ENCODE data around the gene FMNL3.
"Not testable (repeated sequence)": the region's sequence is repeated elsewhere in the genome, so short reads cannot be mapped to it uniquely, and the experiment has no call there.

FMNL3 gene

GRCh38 chr12:49716553-49716952, 9.3 kb upstream of the FMNL3 start:
- DNase-seq = no peak

- not testable (repeated sequence) for DNase-seq
Observed at GRCh38 chr12:49713952-49714351, 6.7 kb upstream of the FMNL3 start.

- no peak for DNase-seq
Observed at GRCh38 chr12:49708851-49709250, 1.6 kb upstream of the FMNL3 start.

GRCh38 chr12:49707812-49708147, 575 bp upstream of the FMNL3 start:
- no peak for DNase-seq

GRCh38 chr12:49706351-49707127, 666 bp downstream of the FMNL3 start:
- DNase-seq = no peak

- DNase-seq = no peak
Observed at GRCh38 chr12:49705479-49706134, 1.6 kb downstream of the FMNL3 start.

GRCh38 chr12:49703647-49704137, 3.5 kb downstream of the FMNL3 start:
- DNase-seq = no peak

- DNase-seq = no peak
Observed at GRCh38 chr12:49702676-49703215, 4.5 kb downstream of the FMNL3 start.

- DNase-seq = no peak
Observed at GRCh38 chr12:49702009-49702408, 5.2 kb downstream of the FMNL3 start.

- no peak for DNase-seq
Observed at GRCh38 chr12:49698619-49699545, 8.3 kb downstream of the FMNL3 start.

- no peak for DNase-seq
Observed at GRCh38 chr12:49697808-49698207, 9.4 kb downstream of the FMNL3 start.

- DNase-seq = no peak
Observed at GRCh38 chr12:49696723-49697122, 10.5 kb downstream of the FMNL3 start.

- no peak for DNase-seq
Observed at GRCh38 chr12:49693931-49694444, 13.2 kb downstream of the FMNL3 start.

GRCh38 chr12:49692851-49693250, 14.4 kb downstream of the FMNL3 start:
- DNase-seq = no peak

- no peak for DNase-seq
Observed at GRCh38 chr12:49689785-49690184, 17.4 kb downstream of the FMNL3 start.

GRCh38 chr12:49689237-49689636, 18.0 kb downstream of the FMNL3 start:
- no peak for DNase-seq

GRCh38 chr12:49687941-49688340, 19.3 kb downstream of the FMNL3 start:
- DNase-seq = no peak

GRCh38 chr12:49684310-49684854, 22.8 kb downstream of the FMNL3 start:
- DNase-seq = no peak

GRCh38 chr12:49683599-49684309, 23.5 kb downstream of the FMNL3 start:
- DNase-seq = no peak

GRCh38 chr12:49680075-49680474, 27.1 kb downstream of the FMNL3 start:
- no peak for DNase-seq

- no peak for DNase-seq
Observed at GRCh38 chr12:49678711-49679110, 28.5 kb downstream of the FMNL3 start.

GRCh38 chr12:49675137-49675536, 32.1 kb downstream of the FMNL3 start:
- no peak for DNase-seq

All from NCI-H2029 (cell line).